Measurements from ENCODE around the gene VTI1B.
A peak's percentile ranks its signal among the peaks of the same experiment; 100 is the strongest.

VTI1B gene

GRCh38 chr14:67599698-67600561 is 74.5 kb downstream of the VTI1B start, which contains the start of gene PIGH:
Gene PIGH, minus strand, starts transcription at chr14:67600268. Its CDS starts 65 bp downstream, at chr14:67600203.
- peak within 1 kb of the TSS; percentile 89 for H3K4me3 ChIP-seq (ENCODE audit: low read depth, low read length)
- DNase-seq (ENCODE audit: low read depth): peak; percentile 92
- TF ChIP-seq, protein P1, sequence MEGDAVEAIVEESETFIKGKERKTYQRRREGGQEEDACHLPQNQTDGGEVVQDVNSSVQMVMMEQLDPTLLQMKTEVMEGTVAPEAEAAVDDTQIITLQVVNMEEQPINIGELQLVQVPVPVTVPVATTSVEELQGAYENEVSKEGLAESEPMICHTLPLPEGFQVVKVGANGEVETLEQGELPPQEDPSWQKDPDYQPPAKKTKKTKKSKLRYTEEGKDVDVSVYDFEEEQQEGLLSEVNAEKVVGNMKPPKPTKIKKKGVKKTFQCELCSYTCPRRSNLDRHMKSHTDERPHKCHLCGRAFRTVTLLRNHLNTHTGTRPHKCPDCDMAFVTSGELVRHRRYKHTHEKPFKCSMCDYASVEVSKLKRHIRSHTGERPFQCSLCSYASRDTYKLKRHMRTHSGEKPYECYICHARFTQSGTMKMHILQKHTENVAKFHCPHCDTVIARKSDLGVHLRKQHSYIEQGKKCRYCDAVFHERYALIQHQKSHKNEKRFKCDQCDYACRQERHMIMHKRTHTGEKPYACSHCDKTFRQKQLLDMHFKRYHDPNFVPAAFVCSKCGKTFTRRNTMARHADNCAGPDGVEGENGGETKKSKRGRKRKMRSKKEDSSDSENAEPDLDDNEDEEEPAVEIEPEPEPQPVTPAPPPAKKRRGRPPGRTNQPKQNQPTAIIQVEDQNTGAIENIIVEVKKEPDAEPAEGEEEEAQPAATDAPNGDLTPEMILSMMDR (IDR thresholded peaks at IDR 0.05; ENCODE audit: low read depth, low read length): peak; percentile 44
- TF ChIP-seq MYC (IDR thresholded peaks at IDR 0.05; ENCODE audit: low read depth, low read length): peak; percentile 5; the same call in 1 of the 2 replicates
- TF ChIP-seq POLR2A (IDR thresholded peaks at IDR 0.05; ENCODE audit: extremely low read depth, insufficient read length): no peak
- TF ChIP-seq, protein P2, sequence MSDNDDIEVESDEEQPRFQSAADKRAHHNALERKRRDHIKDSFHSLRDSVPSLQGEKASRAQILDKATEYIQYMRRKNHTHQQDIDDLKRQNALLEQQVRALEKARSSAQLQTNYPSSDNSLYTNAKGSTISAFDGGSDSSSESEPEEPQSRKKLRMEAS (IDR thresholded peaks at IDR 0.05; ENCODE audit: low read depth, low read length): no peak; the same call in 1 of the 2 replicates
